ENCODE measurements around the gene NTSR1. TPM values are rescaled to one million over a fixed set of nuclear protein-coding genes. Genes with fewer than 3 reads are reported as not detected.

NTSR1 gene
- total and polyA plus RNA-seq, 2 donors (not counting 1 experiment from before 2014, with no cell fraction given) = not detected

- peak; percentile 41 for ATAC-seq (ENCODE audit: low read depth)
- H3K27me3 Mint-ChIP-seq = no peaks in the 10 kb centered on the region
- Histone ChIP-seq H3K9ac (ENCODE audit: low read length) (peak overlapping the region; percentile 56), H3K4me3 (ENCODE audit: control extremely low read depth in 1 of 5, extremely low read depth in 1 of 5, insufficient read depth in 1 of 5, low read depth in 2 of 5, low read length in 4 of 5) (peak overlapping the region in 4 of 5 experiments; percentile 26 to 53 (median 42)), H4K20me1 (ENCODE audit: control insufficient read depth, insufficient read depth, low read length, poor library complexity, severe bottlenecking) (no peaks in the 10 kb centered on the region), H3K4me1 (ENCODE audit: control insufficient read depth in 2 of 2, insufficient read depth in 2 of 2, low read length in 2 of 2) (peaks cover 16 to 37% of the 10 kb centered on the region in 2 donors), H3K79me2 (ENCODE audit: control insufficient read depth, insufficient read depth, low read length) (no peaks in the 10 kb centered on the region), H2AFZ (ENCODE audit: insufficient read depth, low read depth, low read length, poor library complexity, severe bottlenecking) (peak overlapping the region; percentile 71), H3K9me3 (ENCODE audit: control extremely low read depth in 1 of 3, control insufficient read depth in 2 of 3, insufficient read depth in 1 of 3, low read length in 2 of 3) (peaks cover 0 to 3% (median 0%) of the 10 kb centered on the region in 3 donors), H3K27me3 (replicated peaks in 1 of 4; ENCODE audit: control extremely low read depth in 1 of 4, control insufficient read depth in 3 of 4, insufficient read depth in 4 of 4, low read length in 3 of 4) (peaks cover 0 to 3% (median 0%) of the 10 kb centered on the region in 4 experiments), H3K36me3 (replicated peaks in 1 of 2; ENCODE audit: control extremely low read depth in 1 of 2, control insufficient read depth in 1 of 2, extremely low read depth in 1 of 2, insufficient read depth in 2 of 2, low read length in 1 of 2) (no peaks in the 10 kb centered on the region), H3K4me2 (replicated peaks; ENCODE audit: low read depth, low read length, poor library complexity, severe bottlenecking) (peak overlapping the region; percentile 76), H3K27ac (ENCODE audit: low read length in 2 of 2) (peak overlapping the region; percentile 75 to 77)
- intact Hi-C loops (cut with micrococcal nuclease) = loop anchor here (1.0 kb wide), 1 partner anchor 55 kb away; no protein-coding TSS in a partner anchor
- peaks cover 39% of the 10 kb centered on the region for H3K4me1 Mint-ChIP-seq
- H3K4me3 Mint-ChIP-seq = peak overlapping the region; percentile 84
- WGBS (ENCODE audit: insufficient coverage) = 55% methylated on average over 32 of the region's 32 CpGs
- DNase-seq = peak; percentile 24
- H3K9me3 Mint-ChIP-seq (ENCODE audit: insufficient read depth) = no peaks in the 10 kb centered on the region
- H3K27ac Mint-ChIP-seq = peak overlapping the region; percentile 94
- TF ChIP-seq CTCF (IDR thresholded peaks at IDR 0.05) (no peak), EZH2 (IDR thresholded peaks at IDR 0.05; ENCODE audit: borderline replicate concordance, insufficient read depth, low read depth, low read length, poor library complexity, severe bottlenecking) (no peak)
- ChIA-PET CTCF (interaction anchor here (0.9 to 1.3 kb wide), 6 partner anchors 10 to 123 kb away, joined by 3 to 4 read pairs (median 3); no protein-coding TSS in a partner anchor), POLR2A (interaction anchor here (1.3 kb wide), 1 partner anchor 54 kb away, joined by 6 read pairs; no protein-coding TSS in a partner anchor)
Observed at GRCh38 chr20:62739581-62740285, 31.1 kb downstream of the NTSR1 start.

Data from B cell (primary cell).